Stimulated activated effector memory CD8-positive, alpha-beta T cell treated with anti-CD3 and anti-CD28 coated beads, Interleukin-12 subunit alpha, Interleukin-12 subunit beta, amount 100 ng/mL, for 72 hours (primary cell): ENCODE data around the gene PDX1.

Experiments
- ATAC-seq: fragments of 150-1000 bp; cut with Tn5 transposase; 2 replicates; pipeline ENCODE4 v1.10.0; 2021
- DNase-seq, 2 donors: peaks; one replicate each; pipeline ENCODE4 v3.0.0; 2021 to 2022; ENCODE audit warnings: low spot score in 2 of 2
- H3K27ac Mint-ChIP-seq: one replicate; pipeline ENCODE4 v1.8.0; 2022; ENCODE audit warnings: mild to moderate bottlenecking, mixed read lengths
- H3K36me3 Mint-ChIP-seq: one replicate; pipeline ENCODE4 v1.8.0; 2022; ENCODE audit warnings: mild to moderate bottlenecking, mixed read lengths
- H3K4me1 Mint-ChIP-seq: one replicate; pipeline ENCODE4 v1.8.0; 2022; ENCODE audit warnings: mixed read lengths
- H3K4me3 Mint-ChIP-seq: one replicate; pipeline ENCODE4 v1.8.0; 2022; ENCODE audit warnings: mild to moderate bottlenecking, mixed read lengths
- H3K9me3 Mint-ChIP-seq: one replicate; pipeline ENCODE4 v1.8.0; 2022; ENCODE audit warnings: mixed read lengths

Gene PDX1

GRCh38 chr13:27969866-27970229 is 50.0 kb downstream of the PDX1 start:
- Mint-ChIP-seq H3K9me3 (no peaks in the 10 kb centered on the region), H3K4me3 (no peak overlapping the region), H3K27ac (no peak overlapping the region), H3K36me3 (no peaks in the 10 kb centered on the region), H3K4me1 (peaks cover 20% of the 10 kb centered on the region)
- DNase-seq (no peak), ATAC-seq (no peak)

GRCh38 chr13:27970382-27971235 is 50.8 kb downstream of the PDX1 start:
- H3K4me1 Mint-ChIP-seq: peaks cover 20% of the 10 kb centered on the region
- H3K4me3 Mint-ChIP-seq: no peak overlapping the region
- no peak for ATAC-seq
- no peak for DNase-seq
- H3K9me3 Mint-ChIP-seq: no peaks in the 10 kb centered on the region
- no peak overlapping the region for H3K27ac Mint-ChIP-seq
- H3K36me3 Mint-ChIP-seq: no peaks in the 10 kb centered on the region

GRCh38 chr13:27971236-27971645 is 51.4 kb downstream of the PDX1 start:
- DNase-seq: no peak
- no peaks in the 10 kb centered on the region for H3K9me3 Mint-ChIP-seq
- peaks cover 20% of the 10 kb centered on the region for H3K4me1 Mint-ChIP-seq
- ATAC-seq: no peak
- no peak overlapping the region for H3K4me3 Mint-ChIP-seq
- H3K36me3 Mint-ChIP-seq: no peaks in the 10 kb centered on the region
- H3K27ac Mint-ChIP-seq: no peak overlapping the region

GRCh38 chr13:27971776-27972477 is 52.1 kb downstream of the PDX1 start:
- no peak overlapping the region for H3K27ac Mint-ChIP-seq
- no peak overlapping the region for H3K4me3 Mint-ChIP-seq

GRCh38 chr13:27972478-27972820 is 52.6 kb downstream of the PDX1 start:
- Mint-ChIP-seq H3K4me1 (peaks cover 16% of the 10 kb centered on the region), H3K4me3 (no peak overlapping the region), H3K36me3 (no peaks in the 10 kb centered on the region), H3K9me3 (no peaks in the 10 kb centered on the region), H3K27ac (no peak overlapping the region)
- DNase-seq (no peak), ATAC-seq (no peak)

More at GRCh38 chr13:27971776-27972477, 52.1 kb downstream of the PDX1 start:
- ATAC-seq (no peak), DNase-seq (no peak)
- no peaks in the 10 kb centered on the region for H3K36me3 Mint-ChIP-seq
- H3K4me1 Mint-ChIP-seq: peaks cover 20% of the 10 kb centered on the region
- no peaks in the 10 kb centered on the region for H3K9me3 Mint-ChIP-seq

- H3K4me3 Mint-ChIP-seq: no peak overlapping the region
- DNase-seq (no peak), ATAC-seq (no peak)
- H3K36me3 Mint-ChIP-seq: no peaks in the 10 kb centered on the region
- no peak overlapping the region for H3K27ac Mint-ChIP-seq
- peaks cover 13% of the 10 kb centered on the region for H3K4me1 Mint-ChIP-seq
- no peaks in the 10 kb centered on the region for H3K9me3 Mint-ChIP-seq
Measured at GRCh38 chr13:27973291-27973690, 53.5 kb downstream of the PDX1 start.

- H3K4me1 Mint-ChIP-seq: peaks cover 16% of the 10 kb centered on the region
- H3K27ac Mint-ChIP-seq: no peak overlapping the region
- H3K4me3 Mint-ChIP-seq: no peak overlapping the region
- DNase-seq (no peak), ATAC-seq (no peak)
- H3K9me3 Mint-ChIP-seq: no peaks in the 10 kb centered on the region
- no peaks in the 10 kb centered on the region for H3K36me3 Mint-ChIP-seq
Measured at GRCh38 chr13:27973961-27974662, 54.3 kb downstream of the PDX1 start.
